NCI-H774 (cell line): ENCODE measurements around the gene LRRC2.
"Not testable (repeated sequence)": the region's sequence is repeated elsewhere in the genome, so short reads cannot be mapped to it uniquely, and the experiment has no call there.

ENCODE experiments used
- DNase-seq: peaks from one replicate; lab custom pipeline; 2025; lab: John Stamatoyannopoulos, UW

LRRC2 gene, protein sequence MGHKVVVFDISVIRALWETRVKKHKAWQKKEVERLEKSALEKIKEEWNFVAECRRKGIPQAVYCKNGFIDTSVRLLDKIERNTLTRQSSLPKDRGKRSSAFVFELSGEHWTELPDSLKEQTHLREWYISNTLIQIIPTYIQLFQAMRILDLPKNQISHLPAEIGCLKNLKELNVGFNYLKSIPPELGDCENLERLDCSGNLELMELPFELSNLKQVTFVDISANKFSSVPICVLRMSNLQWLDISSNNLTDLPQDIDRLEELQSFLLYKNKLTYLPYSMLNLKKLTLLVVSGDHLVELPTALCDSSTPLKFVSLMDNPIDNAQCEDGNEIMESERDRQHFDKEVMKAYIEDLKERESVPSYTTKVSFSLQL

GRCh38 chr3:46566040-46566641, at the start of gene LRRC2:
Gene LRRC2 (minus strand): TSS chr3:46566302. CDS start chr3:46551591, 14,711 bp downstream.
- no peak for DNase-seq

DNA sequence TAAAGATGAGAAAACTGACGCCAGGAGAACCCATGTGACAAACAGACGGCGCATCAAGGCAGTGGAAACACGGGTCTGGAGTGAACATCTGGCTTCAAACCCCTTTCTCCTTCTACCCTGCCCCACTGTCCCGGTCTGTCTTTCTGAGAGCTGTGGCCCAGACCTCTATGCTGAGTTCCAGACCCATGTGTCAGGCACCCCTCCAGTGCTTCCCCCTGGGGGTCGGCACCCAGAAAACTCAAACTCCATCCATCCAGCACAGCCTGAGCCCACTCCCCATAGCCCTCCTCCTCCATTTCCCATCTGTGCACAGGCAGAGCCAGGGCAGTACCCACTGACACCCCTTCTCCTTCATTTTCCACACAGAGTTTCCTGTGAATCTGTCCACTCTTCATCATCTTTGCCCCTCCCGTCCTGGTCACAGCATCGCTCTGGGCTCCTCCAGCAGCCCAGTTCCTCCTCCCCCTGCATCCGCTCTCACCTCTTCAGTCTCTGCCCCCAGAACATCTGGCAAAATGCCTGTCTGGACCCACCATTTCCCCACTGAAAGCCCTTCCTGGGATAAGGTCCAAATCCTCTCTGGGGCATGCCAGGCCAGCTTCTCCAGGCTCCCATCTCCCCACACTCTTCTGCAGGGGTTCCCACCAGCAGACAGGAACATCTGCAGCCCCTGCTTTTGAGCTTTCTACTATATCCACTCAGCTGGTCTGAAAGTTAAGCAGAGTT, 49.1 kb upstream of the LRRC2 start:
- no peak for DNase-seq

GRCh38 chr3:46614431-46614830, 48.3 kb upstream of the LRRC2 start:
- DNase-seq: no peak

- DNase-seq: no peak
Measured at GRCh38 chr3:46613313-46614005, 47.4 kb upstream of the LRRC2 start.

GRCh38 chr3:46612324-46612723, 46.2 kb upstream of the LRRC2 start, which contains the start of gene FAM240A:
Gene FAM240A (plus strand): TSS chr3:46612525. CDS start chr3:46612684, 159 bp downstream.
- DNase-seq: no peak

DNA sequence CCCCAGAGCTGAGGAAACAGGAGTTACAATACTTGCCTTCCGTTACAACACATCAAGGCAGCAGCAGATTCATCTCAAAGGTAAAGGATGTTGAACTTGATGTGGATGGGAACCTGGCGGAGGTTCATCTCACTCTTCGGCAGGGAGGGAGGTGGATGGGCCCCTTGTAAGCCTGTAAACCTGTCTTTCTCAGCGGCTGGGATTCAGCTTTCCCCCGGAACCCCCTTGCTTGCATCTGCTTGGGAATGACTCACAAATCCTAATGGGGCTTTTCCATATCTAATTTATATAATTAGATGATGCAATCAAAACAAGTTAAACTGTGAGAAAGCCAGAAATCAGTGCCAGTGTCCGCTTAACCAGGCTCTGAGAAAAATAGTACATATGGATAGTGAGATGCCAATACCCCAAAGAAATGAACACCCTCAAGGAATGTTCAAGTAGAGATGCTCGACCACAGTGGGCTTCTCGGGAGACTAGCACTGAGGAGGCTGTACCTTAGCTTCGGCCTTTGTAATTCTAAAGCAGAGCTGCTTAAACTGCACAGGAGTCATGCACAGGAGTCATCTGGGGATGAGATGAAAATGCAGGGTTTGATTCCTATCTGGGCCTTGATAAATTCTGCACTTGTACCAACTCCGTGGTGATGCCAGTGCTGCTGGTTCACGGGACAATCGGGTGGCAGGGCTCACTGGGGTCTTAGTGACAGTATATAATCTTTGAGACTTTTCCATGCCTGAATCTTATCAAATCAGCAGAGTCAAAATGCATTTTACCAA, 44.0 kb upstream of the LRRC2 start:
- no peak for DNase-seq

- DNase-seq: no peak
Measured at GRCh38 chr3:46609212-46609721, 43.2 kb upstream of the LRRC2 start.

DNA sequence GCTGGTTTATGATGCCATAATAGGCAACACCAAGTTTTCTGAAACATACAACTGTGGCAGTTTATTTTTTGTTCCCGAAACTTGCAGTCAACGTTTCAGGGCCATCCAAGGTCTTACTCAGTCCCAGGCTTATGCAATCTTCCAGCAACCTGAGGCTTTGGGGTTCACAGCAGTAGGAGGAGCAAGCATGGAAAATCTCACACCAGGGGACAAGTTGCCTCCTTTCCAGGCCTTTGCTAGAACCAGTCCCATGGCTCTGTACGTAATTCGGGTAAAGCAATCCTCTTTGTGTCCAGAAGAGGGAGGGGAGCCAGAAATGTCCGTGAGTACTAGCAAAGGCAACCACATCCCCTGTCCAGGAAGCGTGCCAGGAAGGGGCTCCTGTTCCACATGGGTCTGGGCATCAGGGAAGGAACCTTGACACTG, 41.5 kb upstream of the LRRC2 start:
- DNase-seq: no peak

- no peak for DNase-seq
Measured at GRCh38 chr3:46604127-46604526, 38.0 kb upstream of the LRRC2 start.

DNA sequence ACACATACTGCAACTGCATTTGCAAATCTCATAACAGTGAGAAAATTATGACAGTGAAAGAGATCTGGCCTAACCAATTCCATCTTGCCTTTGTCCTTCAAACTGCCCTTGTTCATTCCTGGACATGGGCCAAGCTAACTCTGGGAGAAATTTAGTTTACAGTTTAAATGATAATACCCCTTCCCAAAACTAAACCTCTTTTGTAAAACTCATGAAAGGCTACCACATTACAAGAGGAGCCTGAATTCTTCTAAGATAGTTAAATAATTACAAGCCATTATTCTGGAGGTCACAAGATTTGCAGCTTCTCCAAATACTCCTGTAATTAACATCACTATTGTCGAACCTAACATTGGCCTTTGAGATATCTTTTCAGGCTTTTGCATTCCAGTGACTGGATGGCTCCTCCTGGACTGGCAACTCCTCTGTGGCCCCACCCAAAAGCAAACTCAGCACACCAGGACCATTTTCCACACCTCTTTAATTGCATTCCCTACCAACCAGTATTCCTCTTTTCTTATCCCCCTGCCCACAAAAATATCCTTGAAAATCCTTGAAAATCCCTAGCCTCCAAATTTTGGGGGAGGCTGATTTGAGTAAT, 37.4 kb upstream of the LRRC2 start:
- DNase-seq: no peak

DNA sequence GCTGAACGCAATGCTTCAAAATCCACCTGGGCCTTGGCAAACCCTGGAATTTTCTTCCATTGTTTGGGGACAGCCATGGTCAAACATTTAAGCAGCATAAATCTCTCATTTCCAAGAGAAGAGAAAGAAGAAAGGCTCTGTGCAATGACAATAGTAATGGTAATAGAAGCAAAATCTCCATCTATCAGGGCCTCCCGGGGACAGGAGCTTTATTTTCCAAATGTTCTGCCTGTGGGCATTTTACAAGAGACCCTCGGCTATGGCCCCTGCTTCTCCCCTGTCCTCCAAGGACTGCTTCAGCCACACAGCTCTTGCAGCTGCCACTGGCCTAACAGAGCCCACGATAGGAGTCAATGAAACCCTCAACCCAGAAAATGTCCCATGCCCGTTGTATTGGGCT, 33.5 kb upstream of the LRRC2 start:
- no peak for DNase-seq

DNA sequence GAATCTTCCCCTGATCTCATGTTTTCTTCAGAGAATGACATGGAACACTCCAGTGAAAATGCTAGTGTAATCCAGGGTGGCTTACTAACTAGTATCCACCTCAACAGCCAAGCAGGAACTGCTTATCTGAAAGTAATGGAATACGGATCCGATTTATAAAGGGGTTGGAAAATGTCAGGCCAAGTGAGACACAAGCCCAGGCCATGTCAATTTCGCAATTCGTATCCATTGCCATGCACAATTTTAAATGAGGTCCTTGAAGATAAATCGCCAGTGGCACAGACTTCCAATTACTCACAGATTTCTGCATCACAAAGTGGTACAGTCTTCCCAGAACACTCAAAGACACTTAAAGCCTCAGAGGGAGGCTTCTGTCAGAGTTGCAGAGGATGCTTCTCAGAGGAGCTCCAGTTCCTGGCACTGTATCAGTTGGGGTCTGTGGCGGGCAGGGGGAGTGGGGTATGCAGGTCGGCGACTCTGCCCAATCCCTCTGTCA, 29.8 kb upstream of the LRRC2 start:
- no peak for DNase-seq

DNA sequence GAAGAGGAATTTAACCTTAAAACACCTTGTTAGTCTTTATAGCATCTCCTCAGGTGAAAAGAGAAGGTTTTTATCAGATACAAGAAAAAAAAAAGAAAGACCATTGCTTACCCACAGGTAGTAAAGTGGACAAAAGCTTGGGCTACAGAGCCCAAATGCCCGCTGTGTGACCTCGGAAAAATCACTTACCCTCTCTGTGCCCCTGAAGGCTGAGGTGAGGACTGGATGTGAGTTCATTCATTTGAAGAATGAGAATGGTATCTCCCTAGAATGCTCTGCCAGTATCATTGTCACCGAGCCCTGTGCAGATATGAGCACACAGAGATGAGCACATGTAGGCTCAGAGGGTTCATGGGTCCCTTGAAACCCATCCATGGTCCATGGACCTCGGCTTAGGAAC, 28.6 kb upstream of the LRRC2 start:
- no peak for DNase-seq

DNA sequence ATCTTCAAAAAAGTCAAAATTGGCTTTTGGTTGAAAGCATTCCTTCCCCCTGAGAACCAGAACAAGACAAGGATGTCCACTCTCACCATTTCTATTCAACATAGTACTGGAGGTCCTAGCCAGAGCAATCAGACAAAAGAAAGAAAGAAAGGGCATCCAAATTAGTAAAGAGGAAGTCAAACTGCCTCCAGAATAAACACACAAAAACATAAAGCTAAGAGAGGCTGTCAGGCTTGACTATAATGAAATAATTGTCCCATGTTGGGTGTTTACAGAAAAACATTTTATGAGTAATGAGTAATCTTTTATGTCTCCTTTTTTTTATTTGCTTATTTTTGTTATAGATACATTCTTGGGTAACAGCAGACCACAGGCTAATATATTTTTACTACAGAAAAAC, 27.9 kb upstream of the LRRC2 start:
- no peak for DNase-seq

GRCh38 chr3:46593274-46593862, 27.3 kb upstream of the LRRC2 start:
- no peak for DNase-seq

DNA sequence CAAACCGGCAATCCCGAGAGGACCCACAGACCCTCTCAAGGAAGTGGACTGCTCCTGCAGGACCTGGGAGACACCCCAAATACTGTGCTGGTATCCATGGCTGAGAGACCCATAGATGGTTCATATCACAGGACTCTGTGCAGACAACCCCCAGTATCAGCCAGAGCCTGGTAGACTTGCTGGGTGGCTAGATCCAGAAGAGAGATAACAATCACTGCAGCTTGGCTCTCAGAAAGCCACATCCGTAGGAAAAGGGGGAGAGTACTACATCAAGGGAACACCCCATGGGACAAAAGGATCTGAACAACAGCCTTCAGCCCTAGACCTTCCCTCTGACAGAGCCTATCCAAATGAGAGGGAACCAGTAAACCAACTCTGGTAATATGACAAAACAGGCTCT, 21.2 kb upstream of the LRRC2 start:
- DNase-seq: not testable (repeated sequence)

DNA sequence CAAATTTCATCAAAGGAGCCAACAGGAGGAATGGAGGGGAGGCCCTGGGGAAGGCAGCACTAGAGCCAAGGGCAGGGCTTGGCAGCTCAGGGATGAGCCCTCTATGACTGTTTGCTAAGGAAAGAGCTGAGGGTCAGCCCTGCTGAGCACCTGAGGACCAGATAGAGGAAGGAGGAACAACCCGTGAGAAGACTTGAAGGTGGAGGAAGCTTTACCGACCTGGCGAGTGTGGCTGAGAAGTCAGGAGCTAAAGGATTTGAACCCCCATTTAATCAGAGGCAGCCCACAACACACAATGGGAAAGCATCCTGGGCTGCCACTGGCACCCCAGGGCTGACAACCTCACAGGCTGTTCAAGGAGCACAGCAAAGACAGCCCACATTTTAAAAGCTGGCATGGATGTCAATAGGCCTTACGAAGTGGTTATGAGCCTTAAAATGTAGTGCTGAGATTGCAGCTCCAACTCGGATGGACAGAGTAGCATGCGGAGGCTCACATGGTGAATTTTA, 20.7 kb upstream of the LRRC2 start:
- no peak for DNase-seq

DNA sequence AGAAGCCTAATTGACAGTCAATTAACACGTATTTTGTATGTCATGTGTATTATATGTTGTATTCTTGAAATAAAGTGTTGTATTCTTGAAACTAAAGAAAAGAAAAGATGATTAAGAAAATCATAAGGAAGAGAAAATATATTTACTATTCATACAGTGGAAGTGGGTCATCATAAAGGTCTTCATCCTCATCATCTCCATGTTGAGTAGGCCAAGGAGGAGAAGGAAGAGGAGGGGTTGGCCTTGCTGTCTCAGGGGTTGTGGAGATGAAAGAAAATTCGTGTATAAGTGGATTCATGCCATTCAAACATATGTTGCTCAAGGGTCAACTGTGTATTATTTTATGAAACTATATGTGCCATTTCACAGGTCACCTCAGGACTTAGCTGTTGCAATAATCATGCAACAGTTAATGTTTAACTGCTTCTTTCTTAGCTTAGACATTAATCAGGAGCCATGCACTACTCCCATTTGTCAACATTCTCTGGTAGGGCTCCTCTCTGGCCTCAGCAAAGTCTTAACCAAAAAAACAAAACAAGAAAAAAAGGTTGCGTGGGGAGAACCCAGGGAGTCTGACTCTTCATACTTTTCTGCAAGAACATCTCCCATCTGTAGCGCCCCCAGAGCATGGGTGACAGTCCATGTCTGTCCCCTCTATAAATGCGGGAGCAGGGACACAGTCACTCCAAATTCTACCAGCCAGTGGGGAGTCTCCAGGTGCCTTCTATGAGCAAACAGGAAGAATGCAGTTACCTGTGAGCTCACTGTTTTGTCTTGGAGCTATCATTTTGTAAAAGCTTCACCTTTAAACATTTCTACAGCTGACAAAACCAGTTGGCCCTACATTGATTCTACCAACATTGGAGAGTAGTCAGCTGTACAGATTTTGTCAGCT, 19.9 kb upstream of the LRRC2 start:
- no peak for DNase-seq
